Mesendoderm (in vitro differentiated cells): ENCODE results near the gene ADH1B.
"Not testable (repeated sequence)": the region's sequence is repeated elsewhere in the genome, so short reads cannot be mapped to it uniquely, and the experiment has no call there.

Experiments
- DNase-seq: peaks from one replicate; pipeline ENCODE4 v3.0.0; 2013
- H2AK5ac ChIP-seq: 2 replicates; pipeline ENCODE4 v1.6.1; 2013; ENCODE audit warnings: low read length, inconsistent platforms
- H2BK120ac ChIP-seq: 2 replicates; pipeline ENCODE4 v1.6.1; 2013; ENCODE audit warnings: low read depth, mild to moderate bottlenecking, low read length, moderate library complexity, mixed read lengths
- H2BK15ac ChIP-seq: replicated peaks from 2 replicates; pipeline ENCODE4 v1.6.1; 2013; ENCODE audit warnings: low read depth, mild to moderate bottlenecking, moderate library complexity
- H2BK5ac ChIP-seq: 2 replicates; pipeline ENCODE4 v1.6.1; 2013; ENCODE audit warnings: low read length, inconsistent platforms
- H3K18ac ChIP-seq: 2 replicates; pipeline ENCODE4 v1.6.1; 2013; ENCODE audit warnings: mild to moderate bottlenecking, low read length, mixed read lengths
- H3K23ac ChIP-seq: one replicate; pipeline ENCODE4 v1.6.1; 2013; ENCODE audit warnings: low read length
- H3K27ac ChIP-seq: 2 replicates; pipeline ENCODE4 v1.5.1; 2013; ENCODE audit warnings: low read depth, mild to moderate bottlenecking, inconsistent platforms, low read length, moderate library complexity
- H3K27me3 ChIP-seq: 2 replicates; pipeline ENCODE4 v1.6.1; 2013; ENCODE audit warnings: low read length, control low read depth, mild to moderate bottlenecking, inconsistent platforms; ENCODE audit not compliant: insufficient read depth, poor library complexity
- H3K36me3 ChIP-seq: 2 replicates; pipeline ENCODE4 v1.6.1; 2013; ENCODE audit warnings: low read length, inconsistent platforms; ENCODE audit not compliant: control insufficient read depth, insufficient read depth
- H3K4ac ChIP-seq: one replicate; pipeline ENCODE4 v1.6.1; 2013; ENCODE audit warnings: low read depth, mild to moderate bottlenecking, low read length, moderate library complexity
- H3K4me1 ChIP-seq: 2 replicates; pipeline ENCODE4 v1.6.1; 2013; ENCODE audit warnings: low read depth, low read length, inconsistent platforms; ENCODE audit not compliant: control insufficient read depth
- H3K4me2 ChIP-seq: 2 replicates; pipeline ENCODE4 v1.6.1; 2013; ENCODE audit warnings: low read length
- H3K4me3 ChIP-seq: 2 replicates; pipeline ENCODE4 v1.5.1; 2013; ENCODE audit warnings: mild to moderate bottlenecking, low read length
- H3K56ac ChIP-seq: one replicate; pipeline ENCODE4 v1.6.1; 2013; ENCODE audit warnings: low read length
- H3K79me1 ChIP-seq: 2 replicates; pipeline ENCODE4 v1.6.1; 2013; ENCODE audit warnings: low read length, inconsistent platforms
- H3K79me2 ChIP-seq: 2 replicates; pipeline ENCODE4 v1.6.1; 2013; ENCODE audit warnings: mild to moderate bottlenecking, low read length; ENCODE audit not compliant: control insufficient read depth, insufficient read depth
- H3K9ac ChIP-seq: 2 replicates; pipeline ENCODE4 v1.6.1; 2013; ENCODE audit warnings: low read length, inconsistent platforms
- H4K5ac ChIP-seq: one replicate; pipeline ENCODE4 v1.6.1; 2013; ENCODE audit warnings: low read length
- H4K8ac ChIP-seq: one replicate; pipeline ENCODE4 v1.6.1; 2013; ENCODE audit warnings: low read depth, mild to moderate bottlenecking, control low read depth, low read length, moderate library complexity
- WGBS: extraction: QIAGEN DNeasy Blood & Tissue Kit; methylation state at CpG from one replicate; pipeline ENCODE4 v1.1.7; 2013; ENCODE audit warnings: low lambda C conversion rate, missing lambda C conversion rate; ENCODE audit not compliant: insufficient coverage; ENCODE audit errors: extremely low coverage; 5-methylcytosine and 5-hydroxymethylcytosine counted together

ADH1B gene

DNA sequence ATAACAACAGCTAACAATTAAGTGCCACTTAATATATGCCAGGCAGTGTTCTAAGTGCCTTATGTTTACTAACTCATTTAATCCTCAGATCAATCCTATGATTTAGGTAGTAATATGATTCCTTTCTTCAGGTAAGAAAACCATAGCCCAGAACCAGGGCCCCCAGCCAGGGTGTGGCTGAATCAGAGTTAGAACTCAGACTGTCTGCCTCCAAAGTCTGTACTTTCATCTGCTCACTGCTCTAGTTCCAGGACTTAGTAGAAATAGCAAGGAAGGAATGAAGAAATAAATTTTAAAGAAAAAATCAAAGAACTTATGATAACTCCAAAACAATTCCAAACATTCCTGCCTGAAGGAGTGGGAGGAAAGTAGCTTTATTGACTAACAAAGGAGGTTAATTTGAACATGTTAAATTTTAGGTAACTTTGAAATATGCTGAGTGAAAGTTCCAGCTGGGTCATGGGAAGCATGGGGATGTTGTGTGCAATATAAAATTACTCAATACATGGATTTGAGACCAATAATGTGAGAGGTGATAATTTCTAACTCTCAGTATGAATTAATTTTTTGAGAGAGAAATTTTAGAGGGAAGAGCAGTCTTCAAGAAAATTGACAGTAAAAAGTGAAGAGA is 40.2 kb upstream of the ADH1B start:
- no peaks in the 10 kb centered on the region for H3K79me2 ChIP-seq
- DNase-seq = no peak
- no peak overlapping the region for H3K4me2 ChIP-seq
- H4K8ac ChIP-seq = no peak overlapping the region
- H3K4me1 ChIP-seq = no peaks in the 10 kb centered on the region
- no peak overlapping the region for H2BK120ac ChIP-seq
- no peak overlapping the region for H3K4me3 ChIP-seq
- H3K27me3 ChIP-seq = no peaks in the 10 kb centered on the region
- no peak overlapping the region for H3K9ac ChIP-seq
- H3K36me3 ChIP-seq = no peaks in the 10 kb centered on the region
- no peak overlapping the region for H4K5ac ChIP-seq
- H3K56ac ChIP-seq = no peak overlapping the region
- no peaks in the 10 kb centered on the region for H3K79me1 ChIP-seq
- H3K18ac ChIP-seq = no peak overlapping the region
- no peak overlapping the region for H2AK5ac ChIP-seq
- no peak overlapping the region for H2BK15ac ChIP-seq
- H3K4ac ChIP-seq = no peak overlapping the region
- no peak overlapping the region for H3K27ac ChIP-seq
- no peak overlapping the region for H2BK5ac ChIP-seq
- H3K23ac ChIP-seq = no peak overlapping the region

GRCh38 chr4:99359480-99360204 is 38.4 kb upstream of the ADH1B start:
- Histone ChIP-seq H3K4me2 (no peak overlapping the region), H3K27ac (no peak overlapping the region), H2BK120ac (no peak overlapping the region), H3K56ac (no peak overlapping the region), H2AK5ac (no peak overlapping the region), H3K23ac (no peak overlapping the region), H4K8ac (no peak overlapping the region), H2BK5ac (no peak overlapping the region), H4K5ac (no peak overlapping the region), H3K27me3 (no peaks in the 10 kb centered on the region), H3K36me3 (no peaks in the 10 kb centered on the region), H3K79me2 (no peaks in the 10 kb centered on the region), H3K9ac (no peak overlapping the region), H2BK15ac (no peak overlapping the region), H3K79me1 (no peaks in the 10 kb centered on the region), H3K18ac (no peak overlapping the region), H3K4me3 (no peak overlapping the region), H3K4me1 (no peaks in the 10 kb centered on the region), H3K4ac (no peak overlapping the region)
- no CpG with 5 or more reads among the region's 27 CpGs for WGBS
- DNase-seq = no peak

DNA sequence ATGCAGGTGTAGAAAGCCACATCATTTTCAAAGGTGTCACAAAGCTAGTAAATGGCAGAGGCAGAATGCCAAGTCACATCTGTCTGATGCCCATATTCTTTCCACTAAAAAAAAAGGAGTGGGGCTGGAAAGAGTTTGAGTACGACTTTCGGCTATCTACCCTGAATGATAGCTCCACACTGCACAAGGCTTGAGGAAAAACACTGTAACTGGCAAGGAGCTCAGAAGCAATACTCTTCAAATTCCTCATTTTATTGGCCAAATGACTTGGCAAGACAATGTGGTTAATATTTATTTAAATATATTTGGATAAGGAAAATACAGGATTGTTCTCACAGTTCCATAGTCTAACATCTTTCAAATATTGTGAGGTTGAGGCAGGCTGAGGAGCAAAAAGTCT is 36.7 kb upstream of the ADH1B start:
- no peak overlapping the region for H3K23ac ChIP-seq
- no CpG with 5 or more reads among the region's 2 CpGs for WGBS
- H2BK120ac ChIP-seq = no peak overlapping the region

GRCh38 chr4:99356992-99357391 is 35.8 kb upstream of the ADH1B start:
- no peak overlapping the region for H2AK5ac ChIP-seq
- H3K4ac ChIP-seq = no peak overlapping the region
- H3K27ac ChIP-seq = no peak overlapping the region
- H2BK120ac ChIP-seq = no peak overlapping the region
- H3K4me2 ChIP-seq = no peak overlapping the region
- no peaks in the 10 kb centered on the region for H3K27me3 ChIP-seq
- no peak overlapping the region for H3K9ac ChIP-seq
- no peaks in the 10 kb centered on the region for H3K4me1 ChIP-seq
- H4K8ac ChIP-seq = no peak overlapping the region
- H4K5ac ChIP-seq = no peak overlapping the region
- no peaks in the 10 kb centered on the region for H3K79me1 ChIP-seq
- H2BK5ac ChIP-seq = no peak overlapping the region
- H3K18ac ChIP-seq = no peak overlapping the region
- H3K79me2 ChIP-seq = no peaks in the 10 kb centered on the region
- no peak overlapping the region for H3K23ac ChIP-seq
- H2BK15ac ChIP-seq = no peak overlapping the region
- no peak overlapping the region for H3K56ac ChIP-seq
- no peak overlapping the region for H3K4me3 ChIP-seq
- no peaks in the 10 kb centered on the region for H3K36me3 ChIP-seq
- DNase-seq = no peak
- WGBS = no CpG with 5 or more reads among the region's 1 CpG

More for the DNA sequence above, 36.7 kb upstream of the ADH1B start:
- Histone ChIP-seq H3K79me2 (no peaks in the 10 kb centered on the region), H3K27me3 (no peaks in the 10 kb centered on the region), H3K56ac (no peak overlapping the region), H2AK5ac (no peak overlapping the region), H3K27ac (no peak overlapping the region), H3K9ac (no peak overlapping the region), H3K4me1 (no peaks in the 10 kb centered on the region), H3K18ac (no peak overlapping the region), H3K4me3 (no peak overlapping the region), H4K8ac (no peak overlapping the region), H3K4ac (no peak overlapping the region), H2BK15ac (no peak overlapping the region), H4K5ac (no peak overlapping the region), H2BK5ac (no peak overlapping the region), H3K36me3 (no peaks in the 10 kb centered on the region), H3K79me1 (no peaks in the 10 kb centered on the region), H3K4me2 (no peak overlapping the region)
- DNase-seq = no peak

- not testable (repeated sequence) for H3K4me2 ChIP-seq, H3K4me1 ChIP-seq, H2BK15ac ChIP-seq, H3K4me3 ChIP-seq, H4K5ac ChIP-seq, H3K56ac ChIP-seq, H2BK5ac ChIP-seq, H4K8ac ChIP-seq, H3K9ac ChIP-seq, H3K27ac ChIP-seq, H2BK120ac ChIP-seq, H3K27me3 ChIP-seq, H2AK5ac ChIP-seq, H3K79me2 ChIP-seq, H3K4ac ChIP-seq, H3K23ac ChIP-seq, DNase-seq, H3K79me1 ChIP-seq, H3K36me3 ChIP-seq, H3K18ac ChIP-seq
- no CpG with 5 or more reads among the region's 10 CpGs for WGBS
Measured at GRCh38 chr4:99356149-99356548, 34.9 kb upstream of the ADH1B start.
